Left kidney (tissue), 2 donors: ENCODE measurements around the gene GINS1. TPM values are rescaled to one million over a fixed set of nuclear protein-coding genes. Genes with fewer than 3 reads are reported as not detected.

ENCODE experiments used
- DNase-seq: peaks from one replicate; pipeline ENCODE4 v3.0.0-alpha.2; 2013
- polyA plus RNA-seq: library from polyadenylated mRNA; unstranded; fragments of 120-200 nt; gene quantifications from one replicate; pipeline ENCODE4 v1.2.1, GENCODE V29; 2013; ENCODE audit not compliant: insufficient read length

Gene GINS1
- polyA plus RNA-seq, 1 donor: 30.6 TPM

DNA sequence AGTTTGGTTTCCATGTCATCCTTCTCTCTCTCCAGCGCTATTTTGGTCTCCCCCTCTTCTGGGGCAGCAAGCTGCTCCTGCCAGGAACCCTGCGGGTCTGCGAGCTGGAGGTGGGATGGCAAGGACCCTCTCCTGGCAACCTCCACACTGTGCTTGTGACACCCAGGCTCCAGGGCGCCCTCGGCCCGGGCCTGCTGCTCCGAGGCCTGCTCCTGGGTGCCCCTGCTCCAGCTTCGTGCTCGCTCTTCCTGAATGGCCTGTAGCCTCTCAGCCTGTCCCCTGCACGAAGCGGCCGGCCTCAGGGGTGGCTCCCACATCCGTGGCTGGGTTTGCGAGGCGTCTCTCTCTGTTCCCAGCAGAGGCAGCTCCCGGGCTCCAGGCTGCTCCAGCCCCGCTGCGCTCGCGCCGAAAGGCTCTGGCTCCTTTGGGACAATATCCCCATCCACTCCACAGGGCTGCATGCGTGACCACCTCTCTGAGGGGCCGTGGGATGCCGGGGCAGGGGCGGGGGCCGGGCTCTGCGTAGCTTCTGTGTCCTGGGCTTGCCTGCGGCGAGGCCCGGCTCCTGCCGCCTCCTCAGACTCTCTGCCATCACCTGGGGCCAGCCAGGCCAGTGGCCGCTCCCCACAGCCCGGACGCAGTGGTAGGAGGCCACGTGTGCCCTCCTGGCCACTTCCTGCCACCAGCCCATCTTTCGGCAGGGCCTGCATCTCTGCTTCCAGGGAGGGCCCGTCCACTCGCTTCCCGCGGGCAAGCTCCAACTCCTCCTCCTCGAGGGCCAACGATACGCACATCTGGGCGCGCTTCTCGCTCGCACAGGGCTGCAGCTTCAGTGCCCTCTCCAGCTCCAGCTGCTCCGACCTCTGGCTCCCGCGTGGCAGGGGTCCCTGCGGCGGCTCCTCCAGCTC, 68.9 kb downstream of the GINS1 start:
- no peak for DNase-seq

DNA sequence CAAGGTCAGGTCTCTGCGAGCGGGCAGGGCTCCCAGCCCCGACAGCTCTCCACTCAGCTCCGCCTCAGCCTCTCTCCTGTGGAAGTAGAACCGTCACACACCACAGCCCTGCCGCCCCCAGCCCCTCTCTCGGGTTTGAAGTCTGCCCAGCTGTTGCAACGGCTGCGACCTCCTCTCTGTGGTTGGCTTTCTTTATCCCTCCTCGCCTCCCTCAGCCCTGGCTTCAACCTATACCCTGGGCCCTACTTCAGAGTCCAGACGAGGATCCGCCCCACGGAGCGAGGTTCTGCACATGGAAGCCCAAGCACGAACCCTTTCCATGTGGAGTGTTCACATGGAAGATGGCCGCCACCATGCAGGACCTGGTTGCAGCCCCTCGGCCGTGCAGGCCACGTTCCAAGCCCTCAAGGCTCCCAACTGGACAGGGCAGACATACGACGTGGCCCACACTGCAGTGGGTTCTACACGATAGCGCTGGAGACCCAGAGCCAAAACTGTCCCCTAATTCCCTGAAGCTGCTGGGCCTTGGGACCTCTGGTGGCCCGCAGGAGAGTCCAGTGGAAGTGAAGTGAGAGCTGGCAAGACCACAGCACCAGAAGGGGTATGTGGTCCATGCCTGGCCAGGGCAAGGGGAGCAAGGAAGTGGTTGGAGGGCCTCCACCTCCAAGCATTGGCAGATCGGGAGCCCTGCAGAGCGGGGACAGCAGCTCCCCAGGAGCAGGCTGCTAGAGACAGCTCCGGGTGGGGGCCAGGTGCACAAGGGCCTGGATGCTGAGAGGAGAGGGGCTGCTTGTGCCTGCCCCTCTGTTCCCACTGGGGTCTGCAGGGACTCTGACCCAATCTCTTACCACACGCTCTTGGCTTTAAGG, 69.8 kb downstream of the GINS1 start:
- no peak for DNase-seq

DNA sequence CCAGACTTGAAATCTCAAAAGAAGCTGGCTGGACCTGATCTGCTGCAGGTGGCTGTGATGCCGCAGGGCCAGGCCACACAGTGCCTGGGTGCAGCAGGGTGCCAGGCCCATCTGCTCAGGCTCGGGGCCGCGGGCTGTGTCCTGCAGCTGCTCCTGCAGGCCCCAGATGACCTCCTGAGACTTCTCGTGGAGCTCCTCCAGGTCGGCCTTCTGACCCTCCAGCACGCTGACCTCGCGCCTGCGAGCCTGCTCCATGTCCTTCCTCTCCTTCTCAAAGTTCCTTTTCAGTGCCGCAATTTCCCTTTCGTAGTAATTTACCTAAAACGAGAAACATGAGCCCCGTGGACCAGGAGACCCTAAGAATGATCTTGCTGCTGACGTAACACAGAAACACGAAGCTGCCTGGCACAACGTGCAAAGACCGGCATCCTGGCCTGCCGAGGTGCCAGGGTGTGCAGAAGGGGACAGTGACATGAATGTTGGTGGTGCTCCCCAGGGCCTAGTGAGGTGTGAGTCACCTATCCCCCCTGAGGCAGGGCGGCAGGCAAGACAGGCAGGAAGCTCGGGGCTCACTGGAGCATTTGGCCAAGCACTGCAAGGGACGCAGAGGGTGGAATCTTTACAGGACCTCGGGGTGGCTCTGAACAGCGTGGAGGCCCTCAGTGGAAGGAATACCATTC, 71.6 kb downstream of the GINS1 start:
- DNase-seq: no peak

DNA sequence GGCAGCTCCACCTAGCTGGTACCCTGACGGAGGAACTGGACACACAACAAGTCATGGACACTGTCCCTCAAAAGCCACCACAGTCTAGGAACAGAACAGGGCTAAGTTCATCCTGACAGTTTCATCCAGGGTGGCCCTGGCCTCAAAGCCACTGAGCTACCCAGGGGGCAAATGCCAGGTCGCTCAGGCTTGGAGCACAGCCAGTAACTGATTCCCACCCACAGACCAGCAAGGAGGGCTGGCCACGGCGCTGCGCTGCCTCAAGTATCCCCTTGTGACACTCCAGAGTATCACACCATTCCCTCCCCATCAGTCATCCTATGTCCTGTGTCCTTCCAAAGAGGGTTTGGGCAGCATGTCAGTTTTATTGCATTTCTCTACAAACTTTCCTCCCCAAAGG, 72.2 kb downstream of the GINS1 start:
- DNase-seq: no peak

DNA sequence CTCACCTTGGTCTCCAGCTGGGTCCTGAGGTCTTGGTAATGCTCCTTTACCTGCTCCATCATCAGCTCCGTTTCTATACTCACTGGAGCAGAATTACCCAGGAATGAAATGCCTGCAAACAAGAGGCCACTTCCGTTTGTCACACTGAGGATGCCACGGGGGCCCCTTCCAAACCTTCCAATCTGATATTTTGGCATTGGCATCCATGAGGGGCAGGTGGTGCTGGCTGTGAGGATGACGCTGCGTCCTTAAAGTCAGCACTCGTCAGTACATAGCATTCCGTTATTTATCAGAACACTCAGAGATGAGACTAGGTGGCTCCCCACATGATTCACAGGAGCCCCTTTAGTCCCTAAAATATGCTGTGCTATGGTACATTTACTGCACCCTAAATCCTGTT, 72.7 kb downstream of the GINS1 start:
- DNase-seq: no peak

DNA sequence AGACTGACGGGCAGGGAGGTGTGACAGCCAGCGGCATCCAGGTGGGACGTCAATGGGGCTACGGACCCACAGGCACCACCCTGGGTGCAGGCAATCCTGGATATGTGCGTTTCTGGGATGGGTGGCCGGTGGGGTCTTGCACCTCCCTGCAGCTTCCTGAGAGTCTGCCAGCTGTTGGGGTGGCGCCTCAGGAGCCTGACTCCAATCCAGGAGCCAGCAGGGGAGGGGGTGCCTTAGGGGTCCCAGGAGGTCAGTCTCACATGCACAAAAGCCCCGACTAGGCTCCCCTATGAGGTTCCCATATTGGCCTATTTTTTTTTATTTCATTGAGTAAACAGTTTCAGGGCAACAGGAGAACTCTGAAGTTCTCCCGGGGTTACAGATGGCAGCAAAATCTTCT, 73.3 kb downstream of the GINS1 start:
- no peak for DNase-seq

DNA sequence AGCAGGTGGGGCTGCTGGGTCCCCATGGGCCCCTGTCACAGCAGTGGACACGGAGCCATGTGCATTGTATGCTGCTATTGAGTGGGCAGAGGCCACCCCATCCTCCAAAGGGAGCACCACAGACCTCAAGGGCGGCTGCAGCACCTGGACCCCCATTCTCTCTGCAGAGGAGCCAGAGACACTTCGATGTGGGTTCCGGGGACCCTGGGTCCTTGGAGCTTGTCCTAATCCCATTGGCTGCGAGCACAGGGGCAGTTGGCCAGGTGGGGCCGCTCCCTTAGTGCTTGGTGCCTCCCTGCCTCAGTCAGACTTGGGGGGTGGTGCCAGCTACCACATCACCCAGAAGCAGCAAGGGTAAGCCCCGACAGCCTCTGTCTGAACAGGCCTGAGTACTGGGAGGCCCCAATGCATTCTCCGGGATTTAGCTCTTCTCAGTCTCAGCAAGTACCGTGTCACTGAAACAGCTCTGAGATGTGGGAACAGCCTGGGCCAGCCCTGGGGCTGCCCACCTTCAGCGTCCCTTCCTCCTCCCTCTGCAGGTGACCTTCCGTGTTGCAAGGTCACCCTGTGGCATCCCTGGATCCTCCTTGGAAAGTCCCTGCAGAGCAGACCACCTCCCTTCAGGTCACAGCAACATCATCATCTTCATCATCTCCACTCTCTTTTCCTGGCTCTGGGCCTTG, 73.9 kb downstream of the GINS1 start:
- no peak for DNase-seq

DNA sequence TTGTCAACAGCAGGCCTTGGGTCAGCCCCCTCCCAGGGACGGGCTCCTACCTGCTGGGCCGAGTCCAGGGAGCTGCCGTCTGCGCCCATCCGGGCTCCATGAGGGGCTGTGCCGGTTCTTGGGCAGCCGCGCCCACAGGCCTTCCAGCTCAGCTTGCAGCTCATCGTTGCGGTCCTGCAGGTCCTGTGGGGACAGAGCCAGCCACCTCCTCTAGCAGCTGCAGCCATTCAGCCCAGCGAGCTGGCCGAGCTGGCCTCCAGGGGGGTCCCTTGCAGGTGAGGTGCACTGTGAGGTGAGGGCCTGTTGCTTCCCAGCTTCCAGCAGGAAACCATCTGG, 74.4 kb downstream of the GINS1 start:
- DNase-seq: no peak

DNA sequence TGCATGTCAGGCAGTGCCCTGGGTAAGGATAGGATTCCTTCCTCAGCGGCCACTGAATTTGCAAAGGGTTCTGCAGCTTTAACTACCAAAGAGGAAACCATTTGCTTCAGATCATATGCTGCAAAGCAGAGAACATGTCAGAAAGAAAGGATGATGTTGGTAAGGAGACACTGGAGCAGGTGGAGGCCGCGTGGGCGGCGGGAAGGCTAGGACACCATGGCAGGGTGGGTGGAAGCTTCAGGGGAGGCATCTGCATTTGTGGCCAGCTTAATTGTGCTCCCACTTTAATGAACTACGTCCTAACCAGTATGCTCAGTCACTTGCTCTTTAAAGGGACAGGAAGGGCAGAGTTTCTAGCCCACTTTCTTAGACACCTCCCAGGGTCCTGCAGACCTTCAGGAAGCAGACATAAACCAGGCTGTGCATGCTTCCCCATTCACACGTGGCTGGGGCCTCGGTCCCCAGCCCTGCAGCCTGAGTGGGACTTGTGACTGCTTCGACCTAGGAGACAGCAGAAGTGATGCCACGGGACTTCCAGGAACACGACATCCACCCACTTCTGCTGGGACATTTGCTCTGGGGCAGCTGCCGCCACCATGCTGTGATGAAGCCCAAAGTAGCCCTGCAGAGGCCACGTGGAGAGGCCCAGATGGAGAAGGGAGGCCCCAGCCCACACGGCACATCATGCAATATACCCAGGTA, 76.1 kb downstream of the GINS1 start:
- DNase-seq: no peak

DNA sequence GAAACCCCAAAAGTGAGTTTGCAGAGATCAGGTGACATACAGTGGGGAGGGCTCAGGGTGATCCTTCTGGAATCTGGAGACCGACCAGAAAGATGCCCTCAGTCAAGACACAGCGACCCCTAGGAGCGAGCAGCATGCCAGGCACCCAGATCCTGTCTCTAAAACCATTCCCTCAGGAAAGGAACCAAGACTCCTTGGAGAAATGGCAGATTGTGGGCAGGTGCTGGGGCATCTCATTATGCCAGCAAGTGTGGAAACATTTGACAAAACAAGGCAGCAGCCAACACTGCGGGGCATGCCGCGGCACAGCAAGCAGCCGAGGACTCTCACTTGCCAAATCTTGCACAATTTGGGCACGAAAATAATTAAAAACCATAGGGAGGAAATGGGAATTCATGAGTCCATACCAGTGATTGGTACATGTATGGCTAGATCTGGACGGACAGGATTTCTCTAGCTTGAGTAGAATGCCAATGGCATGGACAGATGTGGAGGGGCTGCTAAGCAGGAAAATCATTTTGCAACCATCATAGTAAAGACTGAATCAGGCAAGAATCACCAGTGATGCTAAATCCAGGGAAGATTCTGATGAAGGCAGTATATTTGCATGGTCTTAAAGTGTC, 76.9 kb downstream of the GINS1 start:
- DNase-seq: no peak

DNA sequence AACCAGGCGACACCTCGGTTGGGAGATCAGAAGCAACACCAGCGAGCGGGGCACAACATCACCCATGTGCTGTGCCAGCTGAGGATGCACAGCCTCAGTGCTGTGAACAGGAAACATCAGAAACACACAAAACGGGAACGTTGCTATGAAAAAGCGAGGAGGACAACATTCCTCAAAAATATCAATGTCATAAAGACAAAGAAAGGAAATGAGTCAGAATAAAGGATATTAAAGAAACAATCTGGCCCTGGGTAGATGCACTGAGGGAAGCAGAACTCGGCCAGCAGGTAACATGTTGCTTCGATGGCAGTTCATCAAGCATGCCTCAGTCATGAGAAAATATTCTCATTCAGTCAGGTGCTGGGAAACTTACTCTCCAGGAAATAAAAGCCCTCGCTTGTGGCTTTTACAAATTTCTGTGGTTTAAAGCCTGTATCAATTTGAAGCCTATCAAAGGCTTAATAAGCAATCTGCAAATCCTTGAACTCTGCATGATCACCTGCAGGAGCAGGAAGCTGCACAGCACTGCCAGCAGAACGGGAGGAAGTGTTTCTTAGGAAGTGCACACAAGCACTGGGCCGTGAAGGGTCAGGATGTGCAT, 77.5 kb downstream of the GINS1 start:
- no peak for DNase-seq

DNA sequence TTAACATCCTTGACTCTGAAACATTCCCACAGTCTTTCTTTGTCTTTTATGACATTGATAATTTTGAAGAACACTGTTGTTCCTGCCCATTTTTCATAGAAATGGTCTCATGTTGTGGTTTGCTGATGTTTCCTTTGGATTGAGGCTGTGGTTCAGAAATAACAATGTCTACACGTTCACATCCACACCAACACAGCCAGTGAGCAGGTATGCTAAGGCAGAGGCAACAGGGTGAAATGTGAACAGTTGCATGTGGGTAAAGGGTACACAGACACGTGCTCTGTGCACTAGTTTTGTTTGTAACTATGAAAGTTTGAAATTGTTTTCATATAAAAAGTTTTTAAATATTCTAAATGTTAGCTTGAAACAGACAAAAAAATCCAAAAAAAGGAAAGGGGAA, 78.4 kb downstream of the GINS1 start:
- DNase-seq: no peak

DNA sequence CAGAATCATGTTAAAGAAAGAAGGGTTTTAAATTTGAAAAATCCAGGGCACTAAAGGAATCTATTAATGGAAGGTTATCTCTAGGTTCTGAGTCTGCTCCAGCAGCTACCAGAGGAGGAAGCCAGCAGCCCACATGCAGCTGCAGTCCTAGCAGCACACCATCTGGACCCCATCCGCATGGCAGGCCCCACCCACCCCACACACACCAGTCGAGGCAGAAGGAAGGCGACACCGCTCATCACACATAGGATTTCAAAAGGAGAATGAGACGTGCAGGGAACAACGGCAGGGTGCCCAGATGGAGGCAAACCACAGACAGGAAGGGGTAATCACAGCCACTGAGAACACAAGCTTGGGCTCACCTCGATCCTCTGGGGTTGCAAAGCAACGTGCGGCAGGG, 78.9 kb downstream of the GINS1 start:
- DNase-seq: no peak

DNA sequence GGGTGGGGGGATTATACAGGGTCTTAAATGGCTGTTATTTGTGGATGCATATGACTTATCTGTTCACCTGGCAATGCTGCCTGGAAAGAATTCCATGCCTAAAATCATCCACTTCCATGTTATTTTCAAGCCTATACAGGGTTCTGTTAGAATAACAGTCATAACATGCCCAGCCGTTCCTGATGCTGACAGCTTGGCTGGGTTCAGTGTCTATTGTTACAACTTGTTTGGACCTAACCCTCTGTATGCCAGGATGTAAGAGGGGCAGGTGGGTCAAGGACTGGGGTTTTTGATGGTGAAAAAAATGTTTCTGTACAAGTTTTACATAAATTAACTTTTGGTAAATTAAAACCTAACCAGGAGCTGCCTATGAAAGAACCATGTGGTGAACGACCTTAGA, 79.8 kb downstream of the GINS1 start:
- no peak for DNase-seq

DNA sequence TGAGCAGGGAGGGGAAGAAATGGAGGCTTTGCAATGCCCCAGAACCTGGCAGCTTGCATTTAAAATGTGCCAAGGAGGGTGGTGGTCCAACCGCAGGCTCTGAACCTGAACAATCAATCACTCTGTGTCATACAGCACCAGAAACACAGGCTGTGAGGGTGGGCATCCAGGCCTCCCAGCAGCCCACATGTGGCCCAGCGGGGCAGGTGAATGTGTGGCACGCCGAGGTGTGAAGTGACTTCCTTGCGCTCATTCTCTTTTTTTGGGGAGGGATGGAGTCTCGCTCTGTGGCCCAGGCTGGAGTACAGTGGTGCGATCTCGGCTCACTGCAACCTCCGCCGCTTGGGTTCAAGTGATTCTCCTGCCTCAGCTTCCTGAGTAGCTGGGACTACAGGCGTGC, 80.5 kb downstream of the GINS1 start:
- no peak for DNase-seq

DNA sequence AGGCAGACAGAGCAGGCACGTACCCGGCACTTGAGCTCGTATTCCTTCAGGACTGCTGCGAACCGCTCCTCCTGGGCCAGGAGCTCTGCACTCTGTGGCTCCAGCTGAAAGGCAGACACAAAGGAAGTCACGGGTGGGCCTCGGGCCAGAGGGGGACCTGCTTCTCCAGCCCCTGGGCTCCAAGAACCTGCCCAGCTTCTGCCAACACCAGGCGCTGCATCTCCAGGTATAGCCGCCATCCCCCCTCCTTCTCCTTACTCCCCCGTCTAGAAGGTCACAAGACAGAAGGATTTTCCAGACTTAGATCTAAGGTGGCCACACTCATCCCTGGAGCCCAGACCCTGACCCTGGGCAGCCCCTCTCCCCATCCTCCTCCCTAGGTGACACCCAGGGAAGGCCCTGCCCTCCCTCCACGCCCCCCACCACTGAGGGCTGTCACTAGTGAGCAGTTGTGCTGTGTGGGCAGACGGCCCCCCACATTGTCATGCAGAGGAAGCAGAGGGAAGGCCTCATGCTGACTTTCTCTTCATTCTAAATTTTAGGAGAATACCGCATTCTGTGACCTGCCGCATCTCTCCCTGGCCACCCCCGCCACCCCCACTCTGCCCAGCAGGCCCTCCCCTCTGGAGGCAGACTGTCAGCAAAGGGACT, 81.9 kb downstream of the GINS1 start:
- no peak for DNase-seq

DNA sequence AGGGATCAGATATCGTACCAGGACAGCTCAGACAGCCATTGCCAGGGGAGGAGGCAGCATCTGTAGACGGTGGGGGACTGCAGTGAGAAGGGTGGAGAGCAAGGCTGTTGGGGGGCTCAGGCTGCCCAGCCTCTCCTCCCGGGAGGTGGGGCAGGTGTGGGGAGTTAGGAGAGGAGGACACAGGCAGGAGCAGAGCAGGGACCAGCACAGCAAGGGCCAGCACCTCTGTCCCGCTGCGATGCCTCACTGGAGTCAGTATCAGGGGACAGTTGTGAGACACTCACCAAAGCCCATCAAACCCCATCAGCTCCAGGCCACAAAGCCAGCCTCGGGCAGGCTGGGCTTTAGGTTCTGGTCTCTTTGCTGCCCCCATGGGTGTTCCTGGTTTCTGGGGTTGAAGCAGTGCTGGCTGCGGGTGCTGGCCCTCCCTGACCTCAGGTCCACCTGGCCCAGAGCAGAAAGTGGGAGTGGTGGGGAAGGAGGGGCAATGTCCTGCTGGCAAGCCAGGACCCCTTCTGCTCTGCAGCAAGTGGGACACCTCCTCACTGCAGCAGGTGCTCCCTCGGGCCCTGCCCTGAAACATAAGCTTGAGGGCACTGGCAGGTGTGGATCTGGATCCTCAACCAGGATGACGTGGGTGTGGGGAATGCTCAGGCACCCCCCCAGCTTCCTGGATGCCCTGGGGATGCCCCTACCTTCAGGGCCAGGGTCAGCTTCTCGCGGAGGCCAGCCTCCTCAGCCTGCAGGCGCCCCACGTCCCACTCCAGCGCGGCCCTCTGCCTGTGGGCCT, 83.4 kb downstream of the GINS1 start:
- no peak for DNase-seq

DNA sequence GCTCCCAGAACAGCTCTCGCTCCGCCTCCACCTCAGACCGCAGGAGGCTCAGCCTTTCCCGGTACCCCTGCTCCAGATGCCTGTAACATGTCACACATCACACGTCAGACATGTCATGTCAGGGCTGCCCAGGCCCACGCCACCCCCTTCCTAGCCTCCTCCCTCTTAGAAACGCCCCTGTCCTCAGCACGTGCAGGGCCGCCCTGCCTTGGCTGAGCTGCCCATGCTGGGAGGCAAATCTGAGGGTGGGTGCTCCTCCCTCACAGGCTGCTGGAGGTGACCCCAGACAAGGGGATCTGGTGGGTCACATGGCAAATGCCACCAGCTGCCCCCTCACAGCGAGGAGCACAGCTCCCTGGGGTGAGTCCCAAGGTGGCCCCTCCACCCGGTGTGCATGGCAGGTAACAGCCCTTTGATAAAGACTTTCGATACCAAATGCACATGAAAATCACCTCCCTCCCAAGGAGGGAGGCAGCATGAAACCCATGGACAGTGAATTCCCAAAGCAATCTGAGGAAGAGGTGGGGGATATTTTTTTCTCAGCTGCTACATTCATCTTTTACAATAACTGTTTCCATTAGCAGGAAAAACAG, 84.1 kb downstream of the GINS1 start:
- DNase-seq: no peak

DNA sequence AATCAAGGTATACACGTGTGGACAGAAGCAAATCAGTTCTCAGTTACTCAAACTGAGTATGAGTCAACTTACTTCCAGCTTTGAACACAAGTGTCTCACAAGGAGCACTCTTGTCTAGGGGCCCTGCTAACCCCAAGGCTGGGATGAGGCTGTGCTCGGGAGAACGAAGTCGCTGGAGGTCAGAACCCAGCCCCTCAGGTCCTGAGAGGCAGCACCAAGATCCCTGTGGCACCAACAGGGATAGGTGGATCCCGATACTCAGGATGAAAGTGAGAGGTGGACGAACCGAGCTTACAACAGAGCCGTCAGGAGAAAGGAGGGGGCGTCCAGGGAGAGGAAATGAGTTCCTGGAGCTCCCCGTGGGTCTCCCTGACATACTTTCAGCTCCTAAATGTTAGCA, 85.7 kb downstream of the GINS1 start:
- no peak for DNase-seq
